RCC 7860 (cell line): Measurements from ENCODE around the gene CHD6.
A peak's percentile ranks its signal among the peaks of the same experiment; 100 is the strongest.

Experiments
- DNase-seq: peaks from one replicate; pipeline ENCODE4 v3.0.0-alpha.2; 2015; ENCODE audit warnings: low spot score
- FAIRE-seq: peaks from 2 replicates; lab custom pipeline; 2012; peaks lifted over from hg19 to GRCh38; lab: Jason Lieb, UNC

Gene CHD6

GRCh38 chr20:41508335-41508734 is 109.8 kb downstream of the CHD6 start:
- FAIRE-seq (no peak), DNase-seq (no peak)

GRCh38 chr20:41507851-41508250 is 110.3 kb downstream of the CHD6 start:
- FAIRE-seq (no peak), DNase-seq (no peak)

GRCh38 chr20:41507436-41507835 is 110.7 kb downstream of the CHD6 start:
- DNase-seq (no peak), FAIRE-seq (no peak)

GRCh38 chr20:41506192-41506915 is 111.8 kb downstream of the CHD6 start:
- DNase-seq = no peak
- FAIRE-seq = no peak

- DNase-seq = no peak
- FAIRE-seq = no peak
Measured at GRCh38 chr20:41505184-41505583, 113.0 kb downstream of the CHD6 start.

GRCh38 chr20:41501376-41501775 is 116.8 kb downstream of the CHD6 start:
- DNase-seq (no peak), FAIRE-seq (no peak)

- DNase-seq (no peak), FAIRE-seq (no peak)
Measured at GRCh38 chr20:41499961-41500725, 118.0 kb downstream of the CHD6 start.

- DNase-seq = no peak
- no peak for FAIRE-seq
Measured at GRCh38 chr20:41499064-41499463, 119.1 kb downstream of the CHD6 start.

- no peak for FAIRE-seq
- DNase-seq = no peak
Measured at GRCh38 chr20:41497186-41497895, 120.8 kb downstream of the CHD6 start.

GRCh38 chr20:41494451-41494850 is 123.7 kb downstream of the CHD6 start:
- DNase-seq = no peak
- no peak for FAIRE-seq

- no peak for FAIRE-seq
- DNase-seq = peak; percentile 36
Measured at GRCh38 chr20:41483553-41483930, 134.6 kb downstream of the CHD6 start.

GRCh38 chr20:41482647-41483552 is 135.3 kb downstream of the CHD6 start:
- peak; percentile 83 for DNase-seq

GRCh38 chr20:41480054-41480770 is 138.0 kb downstream of the CHD6 start:
- FAIRE-seq (no peak), DNase-seq (no peak)

More at GRCh38 chr20:41482647-41483552, 135.3 kb downstream of the CHD6 start:
- FAIRE-seq = peak; percentile 50

GRCh38 chr20:41479113-41479512 is 139.1 kb downstream of the CHD6 start:
- DNase-seq (no peak), FAIRE-seq (no peak)

- FAIRE-seq (no peak), DNase-seq (no peak)
Measured at GRCh38 chr20:41478026-41478425, 140.2 kb downstream of the CHD6 start.

- FAIRE-seq = no peak
- DNase-seq = no peak
Measured at GRCh38 chr20:41476446-41476845, 141.7 kb downstream of the CHD6 start.

- DNase-seq = no peak
- no peak for FAIRE-seq
Measured at GRCh38 chr20:41476013-41476441, 142.2 kb downstream of the CHD6 start.

- DNase-seq = no peak
Measured at GRCh38 chr20:41475503-41475902, 142.7 kb downstream of the CHD6 start.

GRCh38 chr20:41470362-41471095 is 147.6 kb downstream of the CHD6 start:
- FAIRE-seq (no peak), DNase-seq (no peak)

More at GRCh38 chr20:41475503-41475902, 142.7 kb downstream of the CHD6 start:
- FAIRE-seq = no peak
